NCI-H2029 (cell line): ENCODE measurements around the gene ADGRL3.
"Not testable (repeated sequence)": the region's sequence is repeated elsewhere in the genome, so short reads cannot be mapped to it uniquely, and the experiment has no call there.

ENCODE experiments used
- DNase-seq: peaks from one replicate; lab custom pipeline; 2025; lab: John Stamatoyannopoulos, UW

Gene ADGRL3

GRCh38 chr4:61205066-61205465 is 4.9 kb downstream of the ADGRL3 start:
- no peak for DNase-seq

GRCh38 chr4:61207156-61207555 is 7.0 kb downstream of the ADGRL3 start:
- not testable (repeated sequence) for DNase-seq

DNA sequence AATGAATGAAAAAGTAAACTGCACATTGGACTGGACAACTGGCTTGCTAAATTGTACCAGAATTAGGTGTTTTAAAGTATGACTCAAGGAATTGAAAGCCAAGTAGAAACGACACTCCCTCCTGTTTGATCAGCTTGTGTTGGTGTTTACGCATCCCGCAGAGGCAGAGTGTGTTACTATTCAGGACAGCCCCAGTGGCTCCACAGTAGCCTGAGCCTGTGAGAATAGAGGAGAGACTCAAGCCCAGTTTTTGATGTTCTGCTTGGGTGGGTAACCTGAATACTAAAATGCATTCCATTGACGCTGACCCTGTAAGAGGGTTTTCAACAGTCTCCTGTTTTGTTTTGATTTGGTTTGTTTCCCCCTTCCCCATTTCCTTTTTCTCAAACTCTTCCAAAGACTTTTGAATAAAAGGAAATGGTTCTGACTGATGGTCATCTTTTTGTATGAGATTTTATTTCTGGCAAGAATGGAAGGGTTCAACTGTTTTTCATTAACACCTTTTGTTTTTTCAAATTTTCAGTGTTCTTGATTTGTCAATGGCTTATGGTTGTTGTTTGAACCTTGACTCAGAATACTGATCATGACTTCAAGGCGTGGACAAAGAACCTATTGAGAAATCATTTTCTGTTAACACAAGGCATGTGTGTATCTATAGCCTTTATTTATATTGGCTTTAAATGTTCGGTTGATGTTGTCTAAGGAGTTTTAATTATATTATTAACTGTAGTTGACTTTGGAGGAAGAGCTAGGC is 10.2 kb downstream of the ADGRL3 start:
- DNase-seq = no peak

- DNase-seq = no peak
These were observed 11.7 kb downstream of the ADGRL3 start for GRCh38 chr4:61211781-61212180.

DNA sequence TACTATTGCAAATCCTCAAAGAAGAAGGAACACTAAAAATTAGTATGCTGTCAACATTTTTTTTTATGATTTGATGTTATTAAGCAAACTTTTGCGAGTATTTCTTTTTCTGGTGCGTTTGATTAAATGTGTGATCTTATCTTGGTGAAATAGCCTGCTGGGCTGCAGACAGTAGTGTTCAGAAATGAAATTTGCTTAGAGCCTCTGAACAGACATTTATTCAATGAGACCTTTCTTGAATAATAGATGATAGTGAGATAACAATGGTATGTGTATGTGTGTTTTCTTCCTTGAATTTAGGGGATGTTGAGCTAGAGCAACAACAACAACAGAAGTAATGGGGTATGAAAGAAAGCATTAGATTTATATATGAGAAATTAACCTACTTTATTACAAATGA is 12.7 kb downstream of the ADGRL3 start:
- DNase-seq = no peak

DNA sequence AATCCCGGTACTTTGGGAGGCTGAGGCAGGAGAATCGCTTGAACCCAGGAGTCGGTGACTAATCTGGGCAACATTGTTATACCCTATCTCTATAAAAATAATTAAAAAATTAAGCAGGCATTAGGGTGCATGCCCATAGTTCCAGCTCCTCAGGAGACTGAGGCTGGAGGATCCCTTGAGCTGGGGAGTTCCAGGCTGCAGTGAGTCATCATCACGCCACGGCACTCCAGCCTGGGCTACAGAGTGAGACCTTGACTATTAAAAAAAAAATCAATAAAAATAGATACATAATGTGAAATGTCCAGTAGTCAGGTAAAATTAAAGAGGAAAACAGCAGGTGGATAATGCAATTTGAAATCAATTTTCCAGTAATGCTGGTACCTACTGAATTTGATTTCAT is 14.6 kb downstream of the ADGRL3 start:
- DNase-seq = no peak

DNA sequence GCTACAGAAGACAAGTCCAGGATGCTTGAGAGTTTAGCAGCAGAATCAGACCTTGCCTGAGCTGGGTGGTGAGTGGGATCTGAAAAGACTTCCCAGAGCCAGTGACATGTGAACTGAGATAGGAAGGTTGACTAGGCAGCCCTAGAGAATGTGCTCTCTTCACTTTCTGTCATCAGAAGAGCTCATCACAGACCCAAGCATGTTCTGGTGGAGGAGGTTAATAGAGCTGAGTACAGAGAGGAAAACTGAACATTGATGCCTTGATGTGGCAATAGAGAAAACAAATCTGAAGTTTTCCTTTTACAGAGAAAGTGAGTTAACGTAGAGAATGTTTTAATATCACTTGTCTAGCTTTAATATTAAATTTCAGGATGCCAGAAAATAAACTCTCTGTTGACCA is 17.1 kb downstream of the ADGRL3 start:
- no peak for DNase-seq

DNA sequence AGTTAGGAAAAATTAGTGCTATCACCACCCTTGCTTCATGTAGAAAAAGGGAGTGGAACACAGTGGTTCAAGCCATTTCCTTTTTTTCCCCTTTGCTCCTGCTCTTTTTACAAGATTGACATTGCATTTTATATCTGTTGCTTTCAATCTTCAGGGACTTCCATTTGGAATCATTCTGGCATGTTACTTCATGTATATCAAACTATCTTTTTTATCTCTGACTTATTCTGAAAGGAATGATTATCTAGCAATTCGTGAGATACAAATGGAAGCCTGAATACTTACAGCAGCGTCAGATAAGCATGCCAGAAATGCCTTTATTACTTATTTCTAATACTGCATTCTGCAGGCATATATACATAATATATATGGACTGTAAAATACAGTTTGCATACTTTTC is 20.4 kb downstream of the ADGRL3 start:
- DNase-seq = no peak

DNA sequence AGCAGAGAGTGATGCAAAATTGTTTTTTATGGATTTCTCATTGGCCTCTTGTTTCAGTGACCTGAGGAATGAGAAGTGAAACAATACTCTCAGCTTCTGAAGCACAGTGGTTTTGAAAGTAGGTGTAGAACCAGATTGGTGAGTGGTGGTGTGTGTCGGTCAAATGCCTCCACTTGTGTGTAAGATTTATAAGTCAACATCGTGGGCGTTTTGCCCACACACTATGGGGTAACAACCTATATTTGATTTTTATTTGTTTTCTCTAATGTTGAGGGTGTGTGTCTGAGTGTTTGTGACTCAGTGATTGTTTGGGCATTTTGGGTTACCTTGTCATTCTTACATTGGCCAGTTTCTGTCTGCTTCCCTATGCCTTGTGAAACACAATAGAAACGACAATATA is 23.3 kb downstream of the ADGRL3 start:
- no peak for DNase-seq

- no peak for DNase-seq
These were observed 24.4 kb downstream of the ADGRL3 start for GRCh38 chr4:61224573-61224972.

GRCh38 chr4:61225656-61226055 is 25.5 kb downstream of the ADGRL3 start:
- no peak for DNase-seq

DNA sequence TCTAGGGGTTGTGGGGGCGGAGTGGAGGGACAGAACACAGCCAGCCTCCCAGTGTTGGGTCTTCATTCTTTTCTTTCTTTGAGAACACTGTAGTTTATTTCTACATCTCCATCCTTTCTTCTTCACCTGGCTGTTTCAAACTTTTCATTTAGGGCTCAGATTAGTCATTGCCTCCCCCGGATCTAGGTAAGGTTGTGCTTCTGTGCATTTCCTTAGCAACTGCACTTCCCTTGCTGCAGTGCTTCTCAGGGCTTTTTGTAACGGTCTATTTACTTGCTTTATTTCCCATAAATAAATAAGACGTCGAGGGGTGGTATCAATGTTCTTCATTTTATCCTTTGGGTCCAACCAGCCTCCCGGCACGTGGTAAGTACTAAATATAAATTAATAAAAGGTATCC is 31.3 kb downstream of the ADGRL3 start:
- no peak for DNase-seq

GRCh38 chr4:61239250-61239649 is 39.1 kb downstream of the ADGRL3 start:
- no peak for DNase-seq

- no peak for DNase-seq
These were observed 43.8 kb downstream of the ADGRL3 start for GRCh38 chr4:61243962-61244361.

- no peak for DNase-seq
These were observed 45.1 kb downstream of the ADGRL3 start for GRCh38 chr4:61245069-61245714.

GRCh38 chr4:61246034-61246433 is 45.9 kb downstream of the ADGRL3 start:
- DNase-seq = no peak

GRCh38 chr4:61248705-61249104 is 48.6 kb downstream of the ADGRL3 start:
- DNase-seq = no peak

GRCh38 chr4:61251129-61251528 is 51.0 kb downstream of the ADGRL3 start:
- peak; percentile 88 for DNase-seq

- no peak for DNase-seq
These were observed 54.3 kb downstream of the ADGRL3 start for GRCh38 chr4:61254406-61254805.

GRCh38 chr4:61273233-61273632 is 73.1 kb downstream of the ADGRL3 start:
- no peak for DNase-seq

- no peak for DNase-seq
These were observed 74.2 kb downstream of the ADGRL3 start for GRCh38 chr4:61274286-61274685.

DNA sequence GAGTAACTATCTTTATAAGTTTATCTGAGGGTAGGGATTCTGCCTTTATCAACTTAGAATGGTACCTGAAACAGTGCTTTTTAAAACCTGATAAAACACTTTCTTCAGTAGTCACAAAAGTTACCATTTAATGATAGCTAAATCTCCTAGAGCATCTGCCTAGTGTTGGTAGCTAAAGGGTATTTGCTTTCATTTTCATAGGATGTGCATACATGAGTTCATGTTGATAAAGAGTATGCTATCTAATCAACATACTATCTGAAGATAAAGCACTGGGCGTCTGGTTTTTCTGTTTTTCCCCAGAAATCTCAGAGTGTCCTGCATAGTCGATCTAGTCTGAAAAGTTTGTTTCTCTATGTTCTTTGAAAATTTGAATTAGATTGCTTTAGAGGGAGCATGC is 75.1 kb downstream of the ADGRL3 start:
- no peak for DNase-seq

DNA sequence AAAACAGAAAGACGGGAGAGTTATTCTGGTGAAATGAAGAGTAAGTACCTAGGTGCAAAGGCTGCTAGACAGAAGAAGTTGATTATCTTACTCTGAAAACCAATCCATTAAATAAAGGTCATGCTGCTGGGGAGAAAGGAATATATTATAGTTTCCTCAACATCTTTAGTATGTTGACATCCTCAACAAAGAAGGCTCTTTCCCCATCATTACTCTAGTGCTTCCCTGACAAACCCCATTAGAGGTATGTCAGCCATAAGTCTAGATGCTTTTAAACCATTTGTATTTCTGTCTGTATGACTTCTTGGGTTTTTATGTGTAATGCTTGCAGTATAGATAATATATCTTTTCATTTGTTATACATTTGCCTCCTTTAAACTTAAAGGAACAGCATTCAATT is 75.9 kb downstream of the ADGRL3 start:
- no peak for DNase-seq
